Endothelial cell of umbilical vein (primary cell): ENCODE measurements around the gene ABCC5. TPM values are rescaled to one million over a fixed set of nuclear protein-coding genes. Genes with fewer than 3 reads are reported as not detected.
"Not testable (repeated sequence)": the region's sequence is repeated elsewhere in the genome, so short reads cannot be mapped to it uniquely, and the experiment has no call there.

Experiments
- BruUV-seq: library from RNA; stranded (reverse); fragments of 400-500 nt; replicated peaks from 2 replicates; lab custom pipeline; 2021; lab: Mats Ljungman, UMichigan
- CTCF ChIA-PET: fragments of 300-600, 350-600 bp; sonication (Branson Sonifier 250); formaldehyde crosslinking; loops from one replicate; lab custom pipeline; 2021; ENCODE audit warnings: antibody characterized with exemption, inconsistent platforms; lab: Charles Lee
- POLR2A ChIA-PET: fragments of 300-600, 350-600 bp; sonication (Branson Sonifier 250); formaldehyde crosslinking; loops from one replicate; lab custom pipeline; 2021; ENCODE audit warnings: antibody characterized with exemption, inconsistent platforms; lab: Charles Lee
- DNase-seq: peaks from one replicate; pipeline ENCODE4 v3.0.0-alpha.2; 2011; ENCODE audit warnings: low read depth, low spot score
- FAIRE-seq: peaks from 2 replicates; lab custom pipeline; 2011; peaks lifted over from hg19 to GRCh38; lab: Jason Lieb, UNC
- H2AFZ ChIP-seq: 2 replicates; pipeline ENCODE4 v1.6.0; 2012; ENCODE audit warnings: low read depth, low read length, control low read depth, inconsistent platforms
- H3K27ac ChIP-seq: 2 replicates; pipeline ENCODE4 v1.5.1; 2011; ENCODE audit warnings: low read depth, mild to moderate bottlenecking, control low read depth, low read length, moderate library complexity; ENCODE audit not compliant: insufficient read depth
- H3K27me3 ChIP-seq, 2 experiments: 2 replicates each; pipeline versions ENCODE4 v1.6.0 to v1.6.1; 2011; ENCODE audit warnings: low read length in 2 of 2, mixed read lengths in 1 of 2; ENCODE audit not compliant: control insufficient read depth in 2 of 2, insufficient read depth in 2 of 2
- H3K36me3 ChIP-seq, 2 experiments: 2 replicates in 1 of 2; 3 replicates in 1 of 2; pipeline ENCODE4 v1.5.1; 2011; ENCODE audit warnings: low read length in 2 of 2, mild to moderate bottlenecking in 1 of 2, moderate library complexity in 1 of 2; ENCODE audit not compliant: control insufficient read depth in 2 of 2, insufficient read depth in 2 of 2; ENCODE audit errors: extremely low read depth in 1 of 2
- H3K4me1 ChIP-seq: 3 replicates; pipeline ENCODE4 v1.5.1; 2011; ENCODE audit warnings: mild to moderate bottlenecking, low read length; ENCODE audit not compliant: control insufficient read depth, insufficient read depth; ENCODE audit errors: extremely low read depth
- H3K4me2 ChIP-seq: 2 replicates; pipeline ENCODE4 v1.6.1; 2011; ENCODE audit warnings: low read length, control low read depth, mixed read lengths; ENCODE audit not compliant: insufficient read depth
- H3K4me3 ChIP-seq, 3 experiments: fragments of 200-600 bp in 1 of 3; sonication (generic), shearing (Covaris generic) in 1 of 3; replicated peaks in 1 of 3; 2 replicates each; pipeline ENCODE4 v1.5.1; 2011 to 2016; ENCODE audit warnings: control low read depth in 3 of 3, low read length in 3 of 3, mild to moderate bottlenecking in 2 of 3, inconsistent platforms in 1 of 3, low read depth in 1 of 3, moderate library complexity in 1 of 3; ENCODE audit not compliant: insufficient read depth in 1 of 3
- H3K79me2 ChIP-seq: 2 replicates; pipeline ENCODE4 v1.6.0; 2012; ENCODE audit warnings: low read length, inconsistent platforms; ENCODE audit not compliant: control insufficient read depth, insufficient read depth
- H3K9ac ChIP-seq: replicated peaks from 2 replicates; pipeline ENCODE3; 2011; ENCODE audit warnings: low read length, control low read depth; ENCODE audit not compliant: insufficient read depth; ENCODE audit errors: extremely low read depth
- H3K9me1 ChIP-seq: replicated peaks from 3 replicates; pipeline ENCODE4 v1.6.0; 2011; ENCODE audit warnings: mild to moderate bottlenecking, low read length; ENCODE audit not compliant: control insufficient read depth, insufficient read depth; ENCODE audit errors: extremely low read depth
- H3K9me3 ChIP-seq: replicated peaks from 2 replicates; pipeline ENCODE4 v1.5.1; 2012; ENCODE audit warnings: low read length, inconsistent platforms; ENCODE audit not compliant: control insufficient read depth, insufficient read depth
- H4K20me1 ChIP-seq: replicated peaks from 2 replicates; pipeline ENCODE3; 2011; ENCODE audit warnings: mild to moderate bottlenecking, low read length; ENCODE audit not compliant: control insufficient read depth, insufficient read depth; ENCODE audit errors: extremely low read depth
- CTCF ChIP-seq, 2 donors: IDR thresholded peaks; 1 replicate in 1 of 2; 2 replicates in 1 of 2; pipeline ENCODE4 v1.5.1; 2011; ENCODE audit warnings: low read length in 2 of 2, mild to moderate bottlenecking in 2 of 2, moderate library complexity in 2 of 2, control low read depth in 1 of 2, inconsistent platforms in 1 of 2, low read depth in 1 of 2; ENCODE audit not compliant: insufficient read depth in 1 of 2; ENCODE audit errors: extremely low read depth in 1 of 2
- EZH2 ChIP-seq: IDR thresholded peaks from 2 replicates; pipeline ENCODE4 v1.6.1; 2012; ENCODE audit warnings: borderline replicate concordance, low read depth, mild to moderate bottlenecking, moderate library complexity, low read length, inconsistent platforms; ENCODE audit not compliant: severe bottlenecking
- FOS ChIP-seq: IDR thresholded peaks from 2 replicates; pipeline ENCODE4 v1.6.1; 2011; ENCODE audit warnings: mild to moderate bottlenecking, low read length, moderate library complexity, borderline replicate concordance; ENCODE audit not compliant: insufficient read depth
- GATA2 ChIP-seq: IDR thresholded peaks from 2 replicates; pipeline ENCODE4 v1.7.0; 2011; ENCODE audit warnings: low read depth, mild to moderate bottlenecking, moderate library complexity, mixed read lengths, low read length; ENCODE audit not compliant: insufficient read length, insufficient read depth
- MAX ChIP-seq: IDR thresholded peaks from 2 replicates; pipeline ENCODE4 v1.6.1; 2011; ENCODE audit not compliant: insufficient read depth, insufficient read length
- POLR2AphosphoS5 ChIP-seq: IDR thresholded peaks from 2 replicates; pipeline ENCODE4 v1.6.1; 2012; ENCODE audit warnings: low read depth, mild to moderate bottlenecking, control low read depth, low read length, moderate library complexity; ENCODE audit not compliant: insufficient read depth
- dilution Hi-C: fragments of 300-500 bp; cut with MboI; formaldehyde crosslinking; loops from one replicate; pipeline ENCODE4 v1.15.0; 2019; ENCODE audit warnings: low sequenced_read_pairs; ENCODE audit not compliant: extremely low pct_ligation_motif_present
- intact Hi-C: fragments of 100-400 bp; cut with micrococcal nuclease; formaldehyde crosslinking; loops from one replicate; pipeline ENCODE4 v1.10.0; 2022
- polyA plus RNA-seq, 4 experiments: library from polyadenylated mRNA; depleted of rRNA in 3 of 4; stranded (reverse) in 3 of 4; unstranded in 1 of 4; fragments of >200 nt; gene quantifications; 2 replicates each; pipeline versions ENCODE4 v1.2.1 to v1.2.3, GENCODE V29; 2011 to 2012; ENCODE audit warnings: missing spikeins in 1 of 4
- total RNA-seq: library from RNA; stranded (reverse); gene quantifications from 2 replicates; pipeline ENCODE4 v1.2.3, GENCODE V29; 2021

ABCC5 gene
- total and polyA plus RNA-seq, 2 donors (not counting 3 experiments of a cell fraction or from before 2014, with no cell fraction given) = 22.5 to 24.6 TPM

GRCh38 chr3:183878071-183878470 is 139.6 kb downstream of the ABCC5 start:
- Histone ChIP-seq H3K27me3 (no peaks in the 10 kb centered on the region), H2AFZ (no peak overlapping the region), H3K4me2 (no peak overlapping the region), H3K4me3 (no peak overlapping the region), H4K20me1 (no peaks in the 10 kb centered on the region), H3K36me3 (no peaks in the 10 kb centered on the region), H3K9me1 (no peaks in the 10 kb centered on the region), H3K27ac (no peak overlapping the region), H3K79me2 (peaks cover 61% of the 10 kb centered on the region), H3K4me1 (peaks cover 4% of the 10 kb centered on the region), H3K9me3 (no peaks in the 10 kb centered on the region), H3K9ac (no peak overlapping the region)
- DNase-seq (no peak), FAIRE-seq (no peak)
- dilution Hi-C loops (no loop called here), intact Hi-C loops (no loop called here)
- ChIA-PET POLR2A (no interaction called here), CTCF (interaction anchor here (0.6 kb wide), 2 partner anchors 26 to 1191 kb away, joined by 3 read pairs; no protein-coding TSS in a partner anchor)
- TF ChIP-seq GATA2 (no peak), CTCF (IDR thresholded peaks at IDR 0.05; ENCODE audit: extremely low read depth in 1 of 2, insufficient read depth in 1 of 2, low read depth in 1 of 2, low read length in 2 of 2) (no peak), FOS (no peak), POLR2AphosphoS5 (no peak), EZH2 (no peak), MAX (no peak)
- no TSS peak for BruUV-seq

GRCh38 chr3:183877227-183877626 is 140.5 kb downstream of the ABCC5 start:
- H2AFZ ChIP-seq, H3K9ac ChIP-seq, DNase-seq, H4K20me1 ChIP-seq, intact Hi-C loops, H3K4me1 ChIP-seq, H3K27ac ChIP-seq, H3K36me3 ChIP-seq, H3K4me3 ChIP-seq, dilution Hi-C loops, POLR2A ChIA-PET, H3K4me2 ChIP-seq, BruUV-seq, CTCF ChIA-PET, H3K9me3 ChIP-seq, H3K27me3 ChIP-seq, FAIRE-seq, H3K9me1 ChIP-seq: not testable (repeated sequence)
- H3K79me2 ChIP-seq = peaks cover 55% of the 10 kb centered on the region
